Upper lobe of left lung (tissue), 4 donors: ENCODE data around the gene METTL3.

Source experiments
- EP300 ChIP-seq, 4 donors: sonication (generic); formaldehyde crosslinking; IDR thresholded peaks; one replicate each; pipeline ENCODE4 v1.5.1; 2017; ENCODE audit warnings: antibody characterized with exemption in 4 of 4, control low read depth in 2 of 4
- POLR2A ChIP-seq, 4 donors: fragments of 450-650 bp; IDR thresholded peaks; one replicate each; pipeline ENCODE4 v1.5.1; 2016 to 2017; ENCODE audit warnings: antibody characterized with exemption in 4 of 4, mild to moderate bottlenecking in 2 of 4
- TF ChIP-seq, protein P1 (sequence below), 6 experiments: fragments of 450-650 bp in 4 of 6; fragments of 200-600 bp in 2 of 6; sonication (generic) in 2 of 6; IDR thresholded peaks; one replicate each; pipeline ENCODE4 v1.5.1; 2016 to 2019; ENCODE audit warnings: antibody characterized with exemption in 6 of 6

DNA sequence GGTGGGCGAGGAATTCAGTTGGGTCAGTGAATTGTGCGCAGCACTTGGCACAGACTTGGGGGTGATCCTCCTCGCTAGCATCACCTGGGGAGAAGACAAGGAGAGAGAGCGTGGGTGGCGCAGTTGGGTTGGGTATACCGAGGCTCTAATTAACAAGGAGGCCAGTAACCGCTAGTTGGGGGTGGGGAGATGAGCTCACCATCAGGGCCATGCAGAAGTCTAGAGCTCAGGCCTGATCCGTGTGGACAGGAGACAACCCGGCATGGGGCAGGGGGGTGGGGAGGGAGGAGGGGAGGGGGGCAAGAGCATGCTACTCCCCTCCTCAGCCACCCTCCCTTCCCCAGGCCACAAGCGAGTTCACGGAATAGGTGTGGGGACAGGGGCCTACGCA lies 14.4 kb upstream of the METTL3 start:
- TF ChIP-seq POLR2A (IDR thresholded peaks at IDR 0.05) (no peak), EP300 (IDR thresholded peaks at IDR 0.05) (no peak)
- TF ChIP-seq, protein P1, sequence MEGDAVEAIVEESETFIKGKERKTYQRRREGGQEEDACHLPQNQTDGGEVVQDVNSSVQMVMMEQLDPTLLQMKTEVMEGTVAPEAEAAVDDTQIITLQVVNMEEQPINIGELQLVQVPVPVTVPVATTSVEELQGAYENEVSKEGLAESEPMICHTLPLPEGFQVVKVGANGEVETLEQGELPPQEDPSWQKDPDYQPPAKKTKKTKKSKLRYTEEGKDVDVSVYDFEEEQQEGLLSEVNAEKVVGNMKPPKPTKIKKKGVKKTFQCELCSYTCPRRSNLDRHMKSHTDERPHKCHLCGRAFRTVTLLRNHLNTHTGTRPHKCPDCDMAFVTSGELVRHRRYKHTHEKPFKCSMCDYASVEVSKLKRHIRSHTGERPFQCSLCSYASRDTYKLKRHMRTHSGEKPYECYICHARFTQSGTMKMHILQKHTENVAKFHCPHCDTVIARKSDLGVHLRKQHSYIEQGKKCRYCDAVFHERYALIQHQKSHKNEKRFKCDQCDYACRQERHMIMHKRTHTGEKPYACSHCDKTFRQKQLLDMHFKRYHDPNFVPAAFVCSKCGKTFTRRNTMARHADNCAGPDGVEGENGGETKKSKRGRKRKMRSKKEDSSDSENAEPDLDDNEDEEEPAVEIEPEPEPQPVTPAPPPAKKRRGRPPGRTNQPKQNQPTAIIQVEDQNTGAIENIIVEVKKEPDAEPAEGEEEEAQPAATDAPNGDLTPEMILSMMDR (IDR thresholded peaks at IDR 0.05), result no peak
